Psoas muscle (tissue), 8 donors: ENCODE measurements around the gene HSPA14. TPM values are rescaled to one million over a fixed set of nuclear protein-coding genes. Genes with fewer than 3 reads are reported as not detected.

Source experiments
- ATAC-seq, 4 donors: fragments of 200-7000 bp; cut with Tn5 transposase; one replicate each; pipeline ENCODE4 v1.9.1; 2020; ENCODE audit warnings: moderate library complexity in 3 of 4, mild to moderate bottlenecking in 2 of 4
- DNase-seq, 2 donors: peaks; one replicate each; pipeline ENCODE4 v3.0.0-alpha.2; 2020
- H3K27ac ChIP-seq: fragments of 200-600 bp; one replicate; pipeline ENCODE4 v1.8.0; 2022
- H3K27me3 ChIP-seq, 3 donors: fragments of 200-600 bp in 1 of 3; one replicate each; pipeline versions ENCODE4 v1.6.1 to v1.8.0; 2013 to 2022; ENCODE audit warnings: low read length in 2 of 3, mild to moderate bottlenecking in 2 of 3, moderate library complexity in 1 of 3; ENCODE audit not compliant: insufficient read depth in 3 of 3
- H3K36me3 ChIP-seq, 2 donors: fragments of 200-600 bp in 1 of 2; one replicate each; pipeline versions ENCODE4 v1.6.1 to v1.8.0; 2013 to 2022; ENCODE audit warnings: low read depth in 1 of 2, mild to moderate bottlenecking in 1 of 2, moderate library complexity in 1 of 2; ENCODE audit not compliant: insufficient read depth in 1 of 2
- H3K4me1 ChIP-seq: fragments of 200-600 bp; one replicate; pipeline ENCODE4 v1.8.0; 2022
- H3K4me3 ChIP-seq: fragments of 200-600 bp; one replicate; pipeline ENCODE4 v1.8.0; 2022; ENCODE audit warnings: mild to moderate bottlenecking
- H3K9me3 ChIP-seq: fragments of 200-600 bp; one replicate; pipeline ENCODE4 v1.8.0; 2022
- WGBS, 3 donors: extraction: QIAGEN DNeasy Blood & Tissue Kit; methylation state at CpG; one replicate each; pipeline versions ENCODE4 v1.1.6 to v1.1.7; 2013; 5-methylcytosine and 5-hydroxymethylcytosine counted together
- intact Hi-C, 2 donors: fragments of 100-400 bp; cut with DNase I; formaldehyde crosslinking; loops; one replicate each; pipeline versions ENCODE4 v1.11.0 to v1.14.2; 2022
- polyA plus RNA-seq, 3 donors: library from polyadenylated mRNA; stranded (reverse); fragments of 200-250 nt; gene quantifications; one replicate each; pipeline ENCODE4 v1.2.3, GENCODE V29; 2013
- total RNA-seq, 4 donors: library from RNA; stranded (reverse); fragmentation: NEBNext Ultra II Directional in 2 of 4; extraction: Animal tissue kit (Norgen Biotek cat#: 25700) in 2 of 4; gene quantifications; one replicate each; pipeline versions ENCODE4 v1.2.1 to v1.2.4, GENCODE V29; 2021 to 2023
- TF ChIP-seq, protein P1 (sequence below): fragments of 200-600 bp; IDR thresholded peaks from one replicate; pipeline ENCODE4 v1.8.0; 2022; ENCODE audit warnings: antibody characterized with exemption
- donor health status: healthy with polysubstance abuse.
- donor health status: DM: no; HTN: no; CAD: no; lungs with moderate emphysema.
- donor health status: Bipolar disorder and iron deficiency.
- donor health status: healthy.
- donor health status: DM: yes; HTN: yes; CAD: no.
- donor health status: DM: no; HTN: no; CAD: no.
- donor health status: DM: no; HTN: no; CAD: no.
- donor health status: DM: yes; HTN: yes; CAD: no.

The HSPA14 gene
- total and polyA plus RNA-seq, 7 donors = 5.5 to 29.8 (median 14.5) TPM

DNA sequence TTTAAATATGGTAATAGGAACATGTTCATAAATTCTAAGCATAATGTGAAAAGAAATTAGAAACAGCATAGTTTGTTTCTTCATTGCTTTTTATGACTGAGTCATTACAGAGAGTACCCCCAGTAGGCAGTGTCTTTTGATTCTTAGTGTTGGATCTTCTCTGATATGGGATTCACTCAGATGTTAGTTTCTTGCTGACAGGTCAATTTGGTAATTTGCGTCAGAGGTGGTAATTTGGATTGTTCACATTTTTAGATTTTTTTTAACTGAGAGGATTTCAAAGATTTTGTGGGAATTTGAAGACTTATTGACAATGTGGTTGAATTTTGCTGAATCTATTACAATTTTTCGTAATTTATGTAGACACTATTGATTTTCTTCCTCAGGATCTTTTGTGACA, 2.1 kb downstream of the HSPA14 start:
- Histone ChIP-seq H3K27me3 (no peaks in the 10 kb centered on the region), H3K4me3 (no peak overlapping the region), H3K36me3 (peaks cover 17 to 53% of the 10 kb centered on the region in 2 donors), H3K9me3 (no peaks in the 10 kb centered on the region), H3K4me1 (peaks cover 18% of the 10 kb centered on the region), H3K27ac (no peak overlapping the region)
- ATAC-seq = no peak
- TF ChIP-seq, protein P1, sequence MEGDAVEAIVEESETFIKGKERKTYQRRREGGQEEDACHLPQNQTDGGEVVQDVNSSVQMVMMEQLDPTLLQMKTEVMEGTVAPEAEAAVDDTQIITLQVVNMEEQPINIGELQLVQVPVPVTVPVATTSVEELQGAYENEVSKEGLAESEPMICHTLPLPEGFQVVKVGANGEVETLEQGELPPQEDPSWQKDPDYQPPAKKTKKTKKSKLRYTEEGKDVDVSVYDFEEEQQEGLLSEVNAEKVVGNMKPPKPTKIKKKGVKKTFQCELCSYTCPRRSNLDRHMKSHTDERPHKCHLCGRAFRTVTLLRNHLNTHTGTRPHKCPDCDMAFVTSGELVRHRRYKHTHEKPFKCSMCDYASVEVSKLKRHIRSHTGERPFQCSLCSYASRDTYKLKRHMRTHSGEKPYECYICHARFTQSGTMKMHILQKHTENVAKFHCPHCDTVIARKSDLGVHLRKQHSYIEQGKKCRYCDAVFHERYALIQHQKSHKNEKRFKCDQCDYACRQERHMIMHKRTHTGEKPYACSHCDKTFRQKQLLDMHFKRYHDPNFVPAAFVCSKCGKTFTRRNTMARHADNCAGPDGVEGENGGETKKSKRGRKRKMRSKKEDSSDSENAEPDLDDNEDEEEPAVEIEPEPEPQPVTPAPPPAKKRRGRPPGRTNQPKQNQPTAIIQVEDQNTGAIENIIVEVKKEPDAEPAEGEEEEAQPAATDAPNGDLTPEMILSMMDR = no peak
- WGBS, 3 donors = 93 to 96% (median 93%) methylated on average over 2 of the region's 2 CpGs
- no peak for DNase-seq
- intact Hi-C loops = no loop called here

- WGBS, 3 donors = 83 to 92% (median 84%) methylated on average over 15 of the region's 15 CpGs
- Histone ChIP-seq H3K9me3 (no peaks in the 10 kb centered on the region), H3K27me3 (no peaks in the 10 kb centered on the region), H3K27ac (no peak overlapping the region), H3K4me1 (peaks cover 7% of the 10 kb centered on the region), H3K36me3 (peaks cover 17 to 61% of the 10 kb centered on the region in 2 donors), H3K4me3 (no peak overlapping the region)
- DNase-seq = no peak
- TF ChIP-seq, protein P1 = no peak
- intact Hi-C loops = no loop called here
- no peak for ATAC-seq
Observed at GRCh38 chr10:14843327-14843988, 5.4 kb downstream of the HSPA14 start.

DNA sequence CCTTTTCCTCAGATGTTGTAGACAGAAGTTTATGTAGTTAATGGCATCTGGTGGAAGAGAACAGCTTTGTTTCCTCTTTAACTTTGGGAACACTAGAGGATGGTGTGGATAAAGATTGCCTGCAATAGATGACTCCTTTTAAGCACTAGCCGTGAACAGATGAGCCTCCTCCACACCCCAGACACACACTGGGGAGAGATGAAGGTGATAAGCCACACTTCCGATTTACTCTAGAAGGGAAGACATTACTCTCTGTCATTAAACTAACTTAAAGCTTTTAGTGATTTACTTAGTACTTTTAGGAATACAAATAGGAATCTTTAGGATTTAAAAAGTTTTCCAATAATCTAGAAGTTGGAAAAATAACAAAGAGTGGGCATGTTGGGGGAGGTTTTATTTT, 6.8 kb downstream of the HSPA14 start:
- Histone ChIP-seq H3K4me1 (no peaks in the 10 kb centered on the region), H3K27ac (no peak overlapping the region), H3K27me3 (no peaks in the 10 kb centered on the region), H3K4me3 (no peak overlapping the region), H3K9me3 (no peaks in the 10 kb centered on the region), H3K36me3 (peaks cover 17 to 72% of the 10 kb centered on the region in 2 donors)
- DNase-seq = no peak
- intact Hi-C loops = loop anchor here in 1 of 2 donors (5.0 kb wide), 1 partner anchor 1067 kb away; no protein-coding TSS in a partner anchor
- TF ChIP-seq, protein P1 = no peak
- no peak for ATAC-seq
- 78 to 87% (median 85%) methylated on average over 2 of the region's 2 CpGs for WGBS, 3 donors

DNA sequence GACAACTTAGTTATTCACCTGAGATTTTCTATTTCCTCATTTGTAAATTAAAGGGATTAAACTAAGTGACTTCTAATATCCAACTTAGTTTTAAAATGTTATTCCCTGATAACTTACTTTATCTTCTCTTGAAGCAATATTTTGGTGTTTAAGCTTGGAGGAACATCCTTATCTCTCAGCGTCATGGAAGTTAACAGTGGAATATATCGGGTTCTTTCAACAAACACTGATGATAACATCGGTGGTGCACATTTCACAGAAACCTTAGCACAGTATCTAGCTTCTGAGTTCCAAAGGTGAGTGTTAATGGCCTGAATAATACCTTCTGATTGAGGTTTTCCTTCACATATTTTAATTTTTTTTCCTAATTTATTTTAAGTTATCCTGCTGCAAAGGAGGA, 14.1 kb downstream of the HSPA14 start:
- TF ChIP-seq, protein P1 = no peak
- H3K4me1 ChIP-seq = peaks cover 5% of the 10 kb centered on the region
- 93 to 94% (median 94%) methylated on average over 3 of the region's 3 CpGs for WGBS, 3 donors
- intact Hi-C loops = no loop called here
- no peak for ATAC-seq
- H3K27ac ChIP-seq = no peak overlapping the region
- no peak for DNase-seq
- peaks cover 0 to 71% of the 10 kb centered on the region in 2 donors for H3K36me3 ChIP-seq
- no peak overlapping the region for H3K4me3 ChIP-seq
- H3K9me3 ChIP-seq = no peaks in the 10 kb centered on the region
- no peaks in the 10 kb centered on the region for H3K27me3 ChIP-seq

- Histone ChIP-seq H3K27ac (no peak overlapping the region), H3K4me3 (no peak overlapping the region), H3K27me3 (no peaks in the 10 kb centered on the region), H3K9me3 (no peaks in the 10 kb centered on the region), H3K4me1 (peaks cover 10% of the 10 kb centered on the region), H3K36me3 (peaks cover 0 to 73% of the 10 kb centered on the region in 2 donors)
- 88 to 93% (median 89%) methylated on average over 1 of the region's 1 CpG for WGBS, 3 donors
- no peak for ATAC-seq
- intact Hi-C loops = no loop called here
- DNase-seq = no peak
- TF ChIP-seq, protein P1 = no peak
Observed at GRCh38 chr10:14855453-14855852, 17.3 kb downstream of the HSPA14 start.
